ENCODE data around the gene TMEM156.

- no peak for TF ChIP-seq MAX (IDR thresholded peaks at IDR 0.05)
- TF ChIP-seq RAD21 (IDR thresholded peaks at IDR 0.05; ENCODE audit: low read depth) = no peak
- TF ChIP-seq TAF1 (IDR thresholded peaks at IDR 0.05; ENCODE audit: low read depth) = no peak
- no peak for TF ChIP-seq CREB1 (IDR thresholded peaks at IDR 0.05; ENCODE audit: low read depth)
- no peak for TF ChIP-seq TEAD4 (IDR thresholded peaks at IDR 0.05)
- no peak for TF ChIP-seq CEBPB (IDR thresholded peaks at IDR 0.05)
- TF ChIP-seq, protein P1, sequence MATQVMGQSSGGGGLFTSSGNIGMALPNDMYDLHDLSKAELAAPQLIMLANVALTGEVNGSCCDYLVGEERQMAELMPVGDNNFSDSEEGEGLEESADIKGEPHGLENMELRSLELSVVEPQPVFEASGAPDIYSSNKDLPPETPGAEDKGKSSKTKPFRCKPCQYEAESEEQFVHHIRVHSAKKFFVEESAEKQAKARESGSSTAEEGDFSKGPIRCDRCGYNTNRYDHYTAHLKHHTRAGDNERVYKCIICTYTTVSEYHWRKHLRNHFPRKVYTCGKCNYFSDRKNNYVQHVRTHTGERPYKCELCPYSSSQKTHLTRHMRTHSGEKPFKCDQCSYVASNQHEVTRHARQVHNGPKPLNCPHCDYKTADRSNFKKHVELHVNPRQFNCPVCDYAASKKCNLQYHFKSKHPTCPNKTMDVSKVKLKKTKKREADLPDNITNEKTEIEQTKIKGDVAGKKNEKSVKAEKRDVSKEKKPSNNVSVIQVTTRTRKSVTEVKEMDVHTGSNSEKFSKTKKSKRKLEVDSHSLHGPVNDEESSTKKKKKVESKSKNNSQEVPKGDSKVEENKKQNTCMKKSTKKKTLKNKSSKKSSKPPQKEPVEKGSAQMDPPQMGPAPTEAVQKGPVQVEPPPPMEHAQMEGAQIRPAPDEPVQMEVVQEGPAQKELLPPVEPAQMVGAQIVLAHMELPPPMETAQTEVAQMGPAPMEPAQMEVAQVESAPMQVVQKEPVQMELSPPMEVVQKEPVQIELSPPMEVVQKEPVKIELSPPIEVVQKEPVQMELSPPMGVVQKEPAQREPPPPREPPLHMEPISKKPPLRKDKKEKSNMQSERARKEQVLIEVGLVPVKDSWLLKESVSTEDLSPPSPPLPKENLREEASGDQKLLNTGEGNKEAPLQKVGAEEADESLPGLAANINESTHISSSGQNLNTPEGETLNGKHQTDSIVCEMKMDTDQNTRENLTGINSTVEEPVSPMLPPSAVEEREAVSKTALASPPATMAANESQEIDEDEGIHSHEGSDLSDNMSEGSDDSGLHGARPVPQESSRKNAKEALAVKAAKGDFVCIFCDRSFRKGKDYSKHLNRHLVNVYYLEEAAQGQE (IDR thresholded peaks at IDR 0.05; ENCODE audit: low read depth) = no peak
- no peak for TF ChIP-seq EP300 (IDR thresholded peaks at IDR 0.05; ENCODE audit: borderline replicate concordance)
- no peak for TF ChIP-seq ZBTB7A (IDR thresholded peaks at IDR 0.05; ENCODE audit: low read depth)
- TF ChIP-seq TCF12 (IDR thresholded peaks at IDR 0.05; ENCODE audit: low read depth) = no peak
- TF ChIP-seq USF1 (IDR thresholded peaks at IDR 0.05) = no peak
Observed at GRCh38 chr4:39046249-39046648, 14.0 kb upstream of the TMEM156 start.
